C4-2B (cell line): ENCODE results near the gene KRTAP5-5.

ENCODE experiments used
- H3K27ac ChIP-seq: fragments of 450-650 bp; 2 replicates; pipeline ENCODE4 v1.5.1; 2017
- CTCF ChIP-seq: fragments of 450-650 bp; conservative IDR thresholded peaks from 2 replicates; pipeline ENCODE4 v1.5.1; 2017; ENCODE audit warnings: mild to moderate bottlenecking
- ZFX ChIP-seq: fragments of 450-650 bp; IDR thresholded peaks from 2 replicates; pipeline ENCODE4 v1.6.1; 2017

KRTAP5-5 gene

GRCh38 chr11:1648653-1649420 lies 19.3 kb downstream of the KRTAP5-5 start:
- no peak overlapping the region for H3K27ac ChIP-seq
- TF ChIP-seq ZFX (no peak), CTCF (no peak)

- TF ChIP-seq CTCF: no peak
- no peak for TF ChIP-seq ZFX
- no peak overlapping the region for H3K27ac ChIP-seq
Observed at GRCh38 chr11:1650034-1650917, 20.7 kb downstream of the KRTAP5-5 start.

GRCh38 chr11:1650918-1651262 lies 21.3 kb downstream of the KRTAP5-5 start:
- H3K27ac ChIP-seq: no peak overlapping the region

GRCh38 chr11:1651411-1651980 lies 21.9 kb downstream of the KRTAP5-5 start:
- H3K27ac ChIP-seq: no peak overlapping the region
- TF ChIP-seq ZFX (no peak), CTCF (no peak)

More at GRCh38 chr11:1650918-1651262, 21.3 kb downstream of the KRTAP5-5 start:
- TF ChIP-seq ZFX (no peak), CTCF (no peak)

GRCh38 chr11:1652026-1652425 lies 22.5 kb downstream of the KRTAP5-5 start:
- TF ChIP-seq CTCF (no peak), ZFX (no peak)
- no peak overlapping the region for H3K27ac ChIP-seq

GRCh38 chr11:1652442-1652770 lies 22.8 kb downstream of the KRTAP5-5 start:
- TF ChIP-seq CTCF: no peak
- TF ChIP-seq ZFX: no peak
- H3K27ac ChIP-seq: no peak overlapping the region
